TTC549 (cell line): ENCODE measurements around the gene CDH13.

ENCODE experiments used
- FAIRE-seq: peaks from 2 replicates; lab custom pipeline; 2012; peaks lifted over from hg19 to GRCh38; lab: Jason Lieb, UNC

Gene CDH13

DNA sequence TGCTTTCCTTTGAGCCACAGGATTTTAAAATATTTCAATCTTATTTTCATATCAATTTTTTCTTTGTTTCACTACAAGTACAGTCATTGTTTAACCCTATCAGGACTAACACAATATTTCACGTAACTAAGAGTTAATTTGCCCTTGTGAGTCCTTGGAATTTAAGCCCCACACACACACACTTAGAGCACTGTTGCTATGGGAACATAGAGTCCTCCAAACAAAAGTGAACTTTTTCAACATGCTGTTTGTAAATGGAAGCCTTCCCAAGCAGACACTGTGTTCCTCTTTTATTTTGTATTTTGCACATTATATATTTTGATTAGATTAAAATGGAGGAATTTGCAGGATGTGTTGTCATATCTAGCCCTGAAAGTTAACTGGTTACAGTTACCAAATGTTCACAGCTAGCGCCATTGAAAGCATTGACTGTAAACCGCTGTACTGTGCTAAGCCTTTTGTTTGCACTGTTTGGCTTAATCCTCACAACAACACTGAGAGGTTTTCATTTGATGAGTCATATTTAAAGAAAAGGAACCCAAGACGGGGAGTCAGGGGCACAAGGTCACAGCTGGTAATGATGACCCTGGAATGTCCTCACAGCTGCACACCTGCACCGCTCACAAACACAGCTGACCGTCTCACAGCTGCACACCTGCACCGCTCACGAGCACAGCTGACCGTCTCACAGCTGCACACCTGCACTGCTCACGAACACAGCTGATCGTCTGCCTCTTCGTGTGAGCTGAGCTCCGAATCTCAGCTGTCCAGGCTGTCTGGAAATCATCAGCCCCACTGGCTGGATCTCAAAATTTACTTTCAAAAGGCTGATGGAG, 1187.3 kb downstream of the CDH13 start:
- FAIRE-seq = no peak

DNA sequence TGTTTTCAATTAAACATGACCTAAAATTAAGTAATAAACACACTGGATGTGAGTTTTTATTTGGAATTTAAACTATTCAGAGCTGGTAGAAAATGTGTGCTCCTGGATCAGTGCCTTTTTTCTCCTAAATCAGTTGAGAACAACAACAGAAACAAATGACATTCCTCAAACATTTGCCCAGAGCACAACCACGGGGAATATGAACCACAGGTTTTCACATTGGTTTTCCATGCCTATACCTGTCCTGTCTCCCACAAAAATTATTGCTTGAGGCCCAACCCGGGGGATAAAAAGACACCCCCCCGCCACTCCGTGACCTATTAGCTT, 1187.9 kb downstream of the CDH13 start:
- FAIRE-seq = no peak

DNA sequence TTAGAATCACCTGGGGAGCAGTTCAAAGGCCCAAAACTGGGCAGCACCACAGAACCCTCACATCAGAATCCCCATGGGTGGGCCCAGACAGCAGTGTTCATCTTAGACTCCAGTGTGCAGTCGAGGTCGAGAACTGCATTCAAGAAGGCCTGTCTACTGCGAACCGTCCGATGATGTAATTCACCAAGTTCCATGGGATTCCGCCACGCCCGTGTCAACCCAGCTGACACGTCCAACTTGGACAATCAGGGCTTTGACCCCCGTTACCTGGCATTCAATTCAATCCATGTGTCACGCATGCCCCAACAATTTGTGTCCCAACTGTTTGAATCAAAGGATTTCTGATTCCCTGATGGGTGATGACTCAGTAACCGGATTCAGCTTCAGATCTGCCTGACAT, 1190.3 kb downstream of the CDH13 start:
- no peak for FAIRE-seq

DNA sequence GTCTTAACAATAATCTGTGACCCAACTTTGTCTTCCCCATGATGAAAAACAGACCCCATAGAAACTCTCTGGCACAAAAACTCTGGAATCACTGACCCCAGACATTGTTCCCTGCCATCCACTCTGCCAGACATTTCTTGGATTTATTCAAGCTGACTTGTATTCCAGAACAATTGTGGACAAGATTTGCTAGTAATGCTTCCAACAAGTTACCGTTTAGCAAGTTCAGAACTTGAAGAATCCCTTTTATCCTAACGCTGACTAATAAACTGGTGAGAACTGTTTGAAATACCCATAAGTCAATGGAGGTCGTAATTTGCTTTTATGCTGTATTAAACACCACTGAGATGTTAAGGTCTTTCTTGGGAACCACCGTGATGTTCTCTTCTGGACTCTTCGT, 1191.5 kb downstream of the CDH13 start:
- FAIRE-seq = no peak

DNA sequence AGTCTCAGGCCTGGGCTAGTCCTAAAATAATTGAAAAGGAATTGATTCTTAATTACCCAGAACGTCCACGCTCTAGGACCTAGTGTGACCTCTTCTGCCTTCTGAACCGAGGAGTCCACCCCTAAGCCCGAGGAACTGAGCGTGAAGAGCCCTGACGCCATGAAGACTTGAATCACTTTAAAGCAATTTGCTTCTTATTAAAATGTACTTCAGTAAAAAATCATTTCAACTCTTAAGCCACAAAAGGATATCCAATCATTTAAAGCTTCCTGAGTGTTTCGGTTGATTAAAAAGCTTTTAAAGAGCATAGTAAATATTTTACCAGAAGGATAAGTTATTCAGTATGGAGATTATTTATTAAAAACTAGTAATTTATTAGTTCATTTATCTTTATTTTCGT, 1192.6 kb downstream of the CDH13 start:
- no peak for FAIRE-seq

DNA sequence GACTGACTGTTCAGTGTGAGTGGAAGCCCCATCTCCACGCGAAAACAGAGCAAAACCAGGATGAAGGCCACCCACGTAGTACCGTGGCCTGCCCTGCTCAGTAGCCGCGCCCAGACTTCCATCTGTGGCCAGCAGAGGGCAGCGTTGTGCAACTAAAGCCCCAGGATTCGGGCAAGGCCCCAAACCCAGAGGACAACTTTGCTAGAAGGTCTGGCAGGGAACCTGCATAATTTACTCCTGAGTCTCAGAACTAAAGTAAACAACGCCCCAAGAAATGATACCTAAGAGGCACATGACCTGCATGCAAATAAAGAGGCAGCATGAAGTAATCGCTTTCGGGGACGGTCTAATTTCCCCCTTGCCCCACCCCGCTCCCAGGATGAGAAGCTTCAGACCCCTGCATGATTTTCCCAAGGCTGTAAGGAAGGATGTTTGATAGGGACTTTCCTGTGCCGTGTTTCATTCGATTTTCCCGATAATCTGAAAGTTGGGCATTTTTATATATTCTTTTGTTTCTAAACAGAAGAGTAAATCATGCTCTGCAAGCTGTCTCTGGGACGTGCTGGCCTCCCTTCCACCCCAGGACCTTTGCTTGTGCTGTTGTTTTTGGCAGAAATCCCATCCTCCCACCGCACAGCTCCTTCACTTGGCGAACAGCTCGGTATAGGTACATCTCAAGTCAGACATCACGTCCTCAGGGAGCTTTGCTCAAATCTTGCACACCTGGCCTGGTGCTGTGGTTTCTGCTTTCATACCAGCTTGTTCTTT, 1199.6 kb downstream of the CDH13 start:
- FAIRE-seq = no peak

DNA sequence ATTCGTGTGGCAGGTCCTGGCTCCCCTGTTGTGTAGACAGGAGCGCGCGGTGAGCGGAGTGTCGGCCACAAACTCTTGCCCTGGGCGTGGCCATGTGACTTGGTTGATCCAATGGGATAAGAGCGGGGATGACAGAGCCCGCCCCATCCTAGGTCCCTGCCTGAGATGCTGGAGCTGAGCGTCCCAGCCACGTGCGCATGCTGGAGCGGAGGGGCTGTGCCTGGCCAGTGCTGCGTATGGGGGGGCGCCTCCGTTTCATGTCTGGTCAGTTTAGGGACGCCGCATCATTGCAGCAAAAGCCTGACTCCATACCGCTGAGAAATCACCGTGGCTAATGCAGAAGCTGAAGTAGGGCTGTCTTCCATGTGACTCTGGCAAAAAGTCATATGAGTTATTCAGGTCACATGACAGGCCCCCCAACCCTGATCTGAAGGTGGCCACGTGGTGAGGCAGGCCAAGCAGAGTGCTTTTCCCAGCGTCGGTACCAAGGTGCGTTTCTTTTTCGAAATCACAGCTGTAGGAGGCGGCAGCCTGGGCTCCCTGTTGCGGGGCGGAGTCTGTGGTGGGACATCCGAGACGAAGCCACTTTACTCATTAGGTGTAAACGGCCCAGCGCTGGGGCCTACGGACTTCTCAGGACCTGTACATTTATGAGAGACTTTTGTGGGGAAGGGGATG, 1203.5 kb downstream of the CDH13 start:
- no peak for FAIRE-seq

DNA sequence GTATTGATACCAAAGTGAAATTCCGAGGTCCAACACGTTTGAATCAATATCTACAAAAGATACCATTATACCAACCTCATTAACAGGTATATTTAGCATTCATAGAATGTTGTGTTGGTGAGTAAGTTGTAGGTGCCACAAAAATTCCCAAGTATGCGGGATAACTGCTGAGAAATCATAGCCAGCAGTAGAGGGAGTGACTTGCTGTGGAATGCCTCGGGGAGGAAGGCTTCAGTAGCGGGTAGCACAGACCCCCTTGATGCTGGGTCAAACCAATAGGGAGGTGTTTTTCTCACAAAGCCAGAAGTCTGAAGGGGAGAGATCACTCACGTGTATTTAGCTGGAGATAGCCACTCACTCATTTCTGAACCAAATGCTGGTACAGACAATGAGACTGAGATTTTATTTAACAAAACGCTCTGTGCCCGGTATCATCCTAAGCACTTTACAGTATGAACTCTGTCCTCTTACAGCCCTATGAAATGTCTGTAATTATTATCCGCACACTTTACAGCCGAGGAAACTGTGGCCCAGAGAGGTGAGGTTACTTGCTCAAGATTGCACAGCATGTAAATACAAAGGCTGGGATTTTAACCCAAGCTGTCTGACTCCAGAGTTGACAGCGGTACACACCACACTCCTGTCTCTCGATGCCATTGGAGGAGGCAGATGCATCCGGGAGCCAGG, 1204.1 kb downstream of the CDH13 start:
- no peak for FAIRE-seq

DNA sequence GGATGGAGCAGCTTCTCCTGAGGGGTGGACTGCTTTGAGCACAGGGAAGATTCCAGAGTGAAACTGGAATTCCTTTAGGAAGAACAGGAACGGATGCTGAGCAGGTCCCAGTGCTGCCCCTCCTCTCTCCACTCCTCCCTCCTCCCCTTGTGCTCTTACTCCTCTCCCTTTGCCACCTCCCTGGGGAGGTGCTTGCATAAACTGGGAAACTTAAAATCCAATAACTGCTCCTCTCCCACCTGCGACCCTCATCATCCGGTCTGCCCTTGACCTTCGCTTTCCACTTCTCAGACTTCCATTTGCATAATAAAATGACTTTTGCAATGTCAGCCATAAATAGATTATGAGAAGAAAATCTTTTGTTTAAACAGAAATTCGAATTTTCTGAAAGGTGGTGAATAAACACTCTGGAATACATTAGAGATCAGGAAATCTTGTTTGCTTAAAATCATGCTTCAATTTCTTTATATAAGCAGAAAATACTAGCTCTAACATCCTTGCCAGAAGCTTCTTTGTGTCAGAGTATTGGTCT, 1204.8 kb downstream of the CDH13 start:
- no peak for FAIRE-seq

DNA sequence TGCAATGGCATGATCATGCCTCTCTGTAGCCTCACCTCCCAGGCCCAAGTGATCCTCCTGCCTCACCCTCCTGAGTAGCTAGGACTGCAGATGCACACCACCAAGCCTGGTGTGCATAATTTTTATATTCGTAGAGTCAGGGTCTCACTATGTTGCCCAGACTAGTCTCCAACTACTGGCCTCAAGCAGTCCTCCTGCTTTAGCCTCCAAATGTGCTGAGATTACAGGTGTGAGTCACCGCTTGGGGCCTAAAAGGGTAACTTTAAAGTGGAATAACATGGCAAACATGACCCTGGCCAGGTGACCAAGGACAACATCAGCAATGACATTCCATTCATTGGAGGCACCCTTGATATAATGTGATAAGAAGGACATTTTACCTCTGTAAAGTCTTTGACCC, 1207.2 kb downstream of the CDH13 start:
- no peak for FAIRE-seq

DNA sequence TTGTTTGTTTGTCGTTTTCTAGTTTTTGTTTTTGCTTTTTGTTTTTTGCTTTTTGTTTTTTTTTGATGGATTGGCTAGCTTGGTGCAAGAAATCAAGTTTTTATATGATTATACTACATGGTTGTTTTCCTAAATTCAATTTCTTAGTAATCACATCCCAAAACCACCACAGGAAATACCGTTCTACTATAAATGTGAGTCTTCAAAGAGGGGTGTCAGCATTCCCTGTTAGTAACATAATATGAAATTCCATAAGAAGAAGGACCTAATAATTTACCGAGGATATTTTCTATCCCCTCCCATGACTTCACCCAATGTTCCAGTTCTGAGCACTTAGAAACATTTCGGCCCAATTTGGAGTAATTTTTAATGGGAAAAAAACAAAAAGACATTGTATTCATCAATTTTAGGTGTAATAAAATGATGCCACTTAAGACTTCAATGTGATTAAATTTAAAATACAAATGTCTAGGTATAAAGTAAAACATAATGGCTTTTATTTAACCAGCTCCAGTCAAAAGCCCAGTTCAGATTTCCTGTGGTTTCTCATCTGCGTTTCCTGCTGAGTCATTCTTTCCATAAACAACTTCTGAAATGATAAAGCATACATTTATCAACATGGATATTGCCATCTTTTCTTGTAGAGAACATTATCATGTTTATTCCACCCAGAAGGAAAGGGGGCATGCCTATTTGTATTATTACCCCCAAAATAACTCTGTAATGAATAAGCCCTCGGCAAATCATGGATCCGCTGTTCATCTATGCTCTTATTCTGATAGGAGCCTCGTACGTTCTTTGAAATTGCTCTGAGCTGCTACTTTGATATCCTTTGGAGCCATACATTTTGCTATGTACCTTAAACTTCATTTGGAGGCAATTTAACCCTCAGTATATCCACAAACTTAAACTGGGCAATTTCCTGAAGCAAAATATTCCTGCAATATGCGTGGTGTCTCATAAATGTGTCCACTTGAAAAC, 1209.1 kb downstream of the CDH13 start:
- no peak for FAIRE-seq

DNA sequence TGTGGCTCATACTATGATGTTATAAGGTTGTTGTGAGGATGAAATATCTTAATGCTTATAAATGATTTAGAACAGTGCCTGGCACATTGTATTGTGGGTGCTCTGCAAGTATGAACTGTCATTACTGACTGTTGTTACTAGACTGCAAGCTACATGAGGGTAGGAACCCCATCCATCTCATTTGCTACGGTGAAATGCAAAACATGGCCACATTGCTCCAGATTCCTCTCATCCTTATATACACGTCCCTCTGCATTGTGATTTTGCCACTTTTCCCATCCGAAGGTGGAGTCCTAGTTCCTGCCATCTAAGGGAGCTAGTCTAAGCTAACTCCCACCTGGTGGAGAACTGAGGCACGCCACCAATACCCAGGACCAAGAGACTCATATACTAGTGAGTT, 1210.8 kb downstream of the CDH13 start:
- FAIRE-seq = no peak

DNA sequence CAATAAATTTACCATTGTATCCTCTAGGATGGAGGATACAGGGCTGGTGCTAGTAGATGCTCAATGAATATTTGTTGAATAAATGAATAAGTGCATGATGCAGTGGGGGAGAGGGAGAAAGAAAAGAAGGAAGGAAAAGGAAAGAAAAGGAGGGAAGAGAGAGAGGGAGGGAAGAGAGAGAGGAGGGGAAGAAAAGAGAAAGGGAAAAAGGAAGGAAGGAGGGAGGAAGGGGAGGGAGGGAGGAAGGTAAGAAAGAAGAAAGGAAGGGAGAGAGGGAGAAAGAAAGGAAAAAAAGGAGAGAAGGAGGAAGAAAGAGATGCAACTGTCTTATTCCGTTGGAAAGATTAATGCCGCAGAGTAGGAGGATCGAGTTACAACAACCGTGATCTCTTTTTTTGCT, 1211.4 kb downstream of the CDH13 start:
- no peak for FAIRE-seq

DNA sequence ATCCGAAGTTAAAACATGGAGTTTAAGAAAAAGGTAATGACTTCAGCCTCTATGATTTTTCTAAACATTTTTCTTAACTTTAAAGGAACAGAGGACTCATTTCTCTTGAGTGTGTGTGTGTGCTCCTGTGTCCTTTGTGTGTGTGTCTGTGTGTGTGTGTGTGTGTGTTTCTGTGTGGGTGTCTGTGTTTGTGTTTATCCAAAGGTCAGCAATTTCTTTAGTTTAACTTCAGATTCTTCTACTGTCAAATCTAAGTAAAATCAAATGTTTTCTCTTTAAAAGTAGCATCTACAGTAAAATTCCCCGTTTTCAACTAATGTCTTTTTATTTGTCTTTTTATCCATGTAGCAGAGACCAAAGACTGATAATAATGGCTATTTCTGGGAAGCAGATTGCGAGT, 1212.8 kb downstream of the CDH13 start:
- FAIRE-seq = no peak

DNA sequence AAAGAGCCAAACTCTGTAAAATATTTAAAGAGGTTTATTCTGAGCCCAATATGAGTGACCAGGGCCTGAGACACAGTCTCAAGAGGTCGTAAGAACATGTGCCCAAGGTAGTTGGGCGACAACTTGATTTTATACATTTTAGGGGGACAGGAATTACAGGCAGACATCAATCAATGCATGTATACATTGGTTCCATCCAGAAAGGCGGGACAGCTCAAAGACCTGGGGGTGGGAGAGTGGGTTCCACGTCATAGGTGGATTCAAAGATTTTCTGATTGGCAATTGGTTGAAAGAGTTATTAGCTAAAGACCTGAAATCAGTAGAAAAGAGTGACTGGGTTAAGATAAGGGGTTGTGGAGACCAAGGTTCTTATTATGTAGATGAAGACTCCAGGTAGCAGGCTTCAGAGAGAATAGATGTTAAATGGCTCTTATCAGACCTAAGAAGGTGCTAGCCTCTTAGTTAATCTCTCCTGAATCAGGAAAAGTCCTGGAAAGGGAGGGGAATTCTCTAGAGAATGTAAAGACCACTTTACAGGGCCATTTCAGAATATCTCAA, 1213.4 kb downstream of the CDH13 start:
- no peak for FAIRE-seq

DNA sequence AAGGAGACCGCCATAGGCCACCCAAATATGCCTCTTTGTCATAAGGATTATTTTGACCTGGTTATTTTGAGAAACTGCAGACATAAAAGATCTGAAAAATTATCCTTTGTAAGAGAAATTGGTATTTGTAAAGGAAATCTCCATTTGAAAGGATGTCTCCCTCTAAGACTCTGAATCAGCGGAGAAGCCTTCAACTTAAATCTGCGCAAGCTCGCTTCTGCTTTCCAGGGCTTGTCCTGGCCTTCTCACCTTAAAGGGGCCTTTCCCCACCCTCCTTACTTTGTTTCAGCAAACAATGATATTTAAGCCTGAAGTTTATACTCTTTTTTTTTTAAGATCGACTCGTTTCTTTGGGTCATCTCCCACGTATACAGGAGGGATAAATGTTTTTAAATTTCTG, 1215.5 kb downstream of the CDH13 start:
- FAIRE-seq = no peak

DNA sequence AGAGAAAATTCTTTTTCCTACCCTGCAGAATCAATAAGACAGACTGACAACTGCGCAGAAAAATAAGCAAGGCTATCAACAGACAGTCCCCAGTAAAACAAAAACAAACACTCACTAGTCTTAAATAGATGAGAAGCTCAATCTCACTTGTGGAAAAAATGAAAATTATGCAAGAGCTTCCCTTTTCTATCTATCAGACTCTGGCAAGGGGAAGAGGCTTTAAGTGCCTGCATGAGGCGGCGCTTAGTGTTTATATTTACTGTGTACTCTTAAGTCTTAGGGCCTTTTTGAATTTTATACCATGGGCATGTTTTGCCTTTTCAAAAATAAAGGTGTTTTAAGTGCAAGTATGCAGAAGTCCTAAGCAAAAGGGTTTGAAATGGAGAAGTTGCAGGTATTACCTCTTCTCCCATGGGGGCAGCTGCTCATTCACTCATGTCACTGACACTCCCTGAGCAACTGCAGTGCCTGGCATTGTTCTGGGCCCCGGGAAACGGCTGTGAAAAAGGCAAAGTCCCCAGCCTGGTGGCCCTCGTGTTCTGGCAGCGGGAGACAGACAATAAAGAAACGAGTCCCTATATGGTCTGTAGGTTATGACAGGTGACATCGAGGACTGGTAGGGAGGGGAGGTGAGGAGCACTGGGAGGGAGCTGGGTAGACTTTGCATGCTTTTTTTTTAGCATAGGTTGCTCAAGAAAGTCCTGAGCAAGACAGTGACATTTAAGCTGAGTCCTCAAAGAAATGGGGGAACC, 1216.2 kb downstream of the CDH13 start:
- no peak for FAIRE-seq

DNA sequence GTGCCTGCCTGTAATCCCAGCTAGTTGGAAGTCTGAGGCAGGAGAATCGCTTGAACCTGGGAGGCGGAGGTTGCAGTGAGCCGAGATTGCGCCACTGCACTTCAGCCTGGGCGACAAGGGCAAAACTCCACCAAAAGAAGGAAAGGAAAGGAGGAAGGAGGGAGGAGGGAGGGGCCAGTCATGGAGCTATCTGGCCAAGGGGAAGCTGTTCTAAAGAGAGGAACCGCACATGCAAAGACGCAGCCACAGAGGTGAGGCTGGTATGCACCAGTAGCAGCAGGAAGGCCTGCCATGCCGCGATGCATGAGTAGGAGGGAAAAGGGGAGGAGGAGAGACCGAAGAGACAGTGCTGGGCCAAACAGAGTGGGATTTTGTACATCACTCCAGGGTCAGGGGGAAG, 1216.9 kb downstream of the CDH13 start:
- FAIRE-seq = no peak

DNA sequence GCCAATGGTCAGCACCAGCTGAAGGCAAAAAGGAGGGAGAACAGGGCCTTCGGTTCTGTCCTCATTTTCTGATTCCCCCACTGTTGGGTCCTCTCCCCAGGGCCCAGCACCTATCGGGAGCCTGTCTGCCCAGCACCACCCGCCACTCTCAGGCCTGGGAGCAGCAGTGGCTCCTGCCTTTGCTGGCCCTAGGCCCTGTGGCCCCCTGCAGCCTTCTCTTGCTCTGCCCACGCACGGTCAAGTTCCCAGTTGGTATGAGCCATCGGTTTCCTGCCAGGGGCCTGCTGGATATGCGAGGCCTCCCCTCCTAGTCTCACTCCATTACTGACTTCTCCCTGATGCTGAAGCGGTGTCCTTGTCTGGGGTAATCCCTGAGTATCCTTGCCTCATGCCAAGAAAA, 1218.5 kb downstream of the CDH13 start:
- FAIRE-seq = no peak
